MM.1S (cell line): ENCODE results near the gene LAMC1.

Source experiments
- EZH2 ChIP-seq: fragments of 300-600 bp; sonication (generic); optimal IDR thresholded peaks from 2 replicates; pipeline ENCODE3; 2017; ENCODE audit warnings: low read depth, mild to moderate bottlenecking, antibody characterized with exemption, low read length, mixed read lengths
- EZH2phosphoT487 ChIP-seq: fragments of 300-600 bp; sonication (generic); IDR thresholded peaks from 2 replicates; pipeline ENCODE4 v1.6.1; 2018; ENCODE audit warnings: antibody characterized with exemption, low read length
- TF ChIP-seq, protein P1 (sequence below): fragments of 300-600 bp; sonication (generic); IDR thresholded peaks from 2 replicates; pipeline ENCODE4 v1.5.1; 2016; ENCODE audit warnings: antibody characterized with exemption, low read length, mixed read lengths

DNA sequence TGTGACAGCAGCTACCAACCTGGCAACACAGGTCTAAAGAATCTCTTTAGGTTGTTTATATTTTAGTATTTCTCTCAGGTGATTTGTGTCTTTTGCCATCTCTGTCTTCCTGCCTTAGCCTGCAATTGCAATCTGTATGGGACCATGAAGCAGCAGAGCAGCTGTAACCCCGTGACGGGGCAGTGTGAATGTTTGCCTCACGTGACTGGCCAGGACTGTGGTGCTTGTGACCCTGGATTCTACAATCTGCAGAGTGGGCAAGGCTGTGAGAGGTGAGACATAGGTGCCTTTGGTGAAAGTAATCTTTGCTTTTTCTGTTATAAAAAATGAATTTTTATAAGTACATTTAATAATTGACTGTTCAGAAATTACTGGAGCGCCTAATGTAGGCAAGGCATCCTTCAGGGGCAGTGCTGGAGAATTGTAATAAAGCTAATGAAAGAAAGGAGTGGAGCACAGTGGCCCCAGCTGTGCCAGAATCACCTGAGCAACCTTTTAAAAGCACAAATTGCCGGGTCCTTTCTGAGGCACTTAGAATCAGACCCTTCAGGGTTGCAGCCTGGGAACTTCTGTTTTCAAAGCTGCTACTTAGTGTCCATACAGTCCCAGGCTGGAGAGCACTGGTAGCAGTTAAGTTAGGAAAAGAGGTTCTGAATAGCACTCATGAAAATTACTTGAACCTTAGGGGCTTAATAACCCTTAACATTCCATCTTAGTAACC, 102.2 kb downstream of the LAMC1 start:
- TF ChIP-seq, protein P1, sequence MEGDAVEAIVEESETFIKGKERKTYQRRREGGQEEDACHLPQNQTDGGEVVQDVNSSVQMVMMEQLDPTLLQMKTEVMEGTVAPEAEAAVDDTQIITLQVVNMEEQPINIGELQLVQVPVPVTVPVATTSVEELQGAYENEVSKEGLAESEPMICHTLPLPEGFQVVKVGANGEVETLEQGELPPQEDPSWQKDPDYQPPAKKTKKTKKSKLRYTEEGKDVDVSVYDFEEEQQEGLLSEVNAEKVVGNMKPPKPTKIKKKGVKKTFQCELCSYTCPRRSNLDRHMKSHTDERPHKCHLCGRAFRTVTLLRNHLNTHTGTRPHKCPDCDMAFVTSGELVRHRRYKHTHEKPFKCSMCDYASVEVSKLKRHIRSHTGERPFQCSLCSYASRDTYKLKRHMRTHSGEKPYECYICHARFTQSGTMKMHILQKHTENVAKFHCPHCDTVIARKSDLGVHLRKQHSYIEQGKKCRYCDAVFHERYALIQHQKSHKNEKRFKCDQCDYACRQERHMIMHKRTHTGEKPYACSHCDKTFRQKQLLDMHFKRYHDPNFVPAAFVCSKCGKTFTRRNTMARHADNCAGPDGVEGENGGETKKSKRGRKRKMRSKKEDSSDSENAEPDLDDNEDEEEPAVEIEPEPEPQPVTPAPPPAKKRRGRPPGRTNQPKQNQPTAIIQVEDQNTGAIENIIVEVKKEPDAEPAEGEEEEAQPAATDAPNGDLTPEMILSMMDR = no peak
- TF ChIP-seq EZH2 (no peak), EZH2phosphoT487 (no peak)
